ENCODE data around the gene CPXM1.

- no peak for TF ChIP-seq ZNF274 (IDR thresholded peaks at IDR 0.05; ENCODE audit: low read depth, low read length)
- TF ChIP-seq SUZ12 (IDR thresholded peaks at IDR 0.05; ENCODE audit: extremely low read depth, insufficient read depth, insufficient read length) = no peak
Observed at GRCh38 chr20:2757969-2758368, 42.5 kb downstream of the CPXM1 start.
